CD4-positive, alpha-beta T cell treated with Interleukin-6 at 100 ng/mL for 8 hours (primary cell): ENCODE data around the gene ANKRD29.
"Not testable (repeated sequence)": the region's sequence is repeated elsewhere in the genome, so short reads cannot be mapped to it uniquely, and the experiment has no call there.

Source experiments
- DNase-seq: peaks from one replicate; pipeline ENCODE4 v3.0.0-alpha.2; 2020; ENCODE audit warnings: mixed read lengths, low spot score

Gene ANKRD29

GRCh38 chr18:23645568-23646175, 17.0 kb downstream of the ANKRD29 start:
- DNase-seq, result no peak

GRCh38 chr18:23643815-23644490, 18.8 kb downstream of the ANKRD29 start:
- DNase-seq, result no peak

- no peak for DNase-seq
Observed at GRCh38 chr18:23641937-23642666, 20.6 kb downstream of the ANKRD29 start.

- DNase-seq, result no peak
Observed at GRCh38 chr18:23641143-23641720, 21.5 kb downstream of the ANKRD29 start.

GRCh38 chr18:23640052-23640451, 22.7 kb downstream of the ANKRD29 start:
- no peak for DNase-seq

GRCh38 chr18:23636433-23636832, 26.3 kb downstream of the ANKRD29 start:
- not testable (repeated sequence) for DNase-seq

GRCh38 chr18:23636071-23636399, 26.7 kb downstream of the ANKRD29 start:
- no peak for DNase-seq

- no peak for DNase-seq
Observed at GRCh38 chr18:23635283-23636070, 27.2 kb downstream of the ANKRD29 start.

- DNase-seq, result no peak
Observed at GRCh38 chr18:23634692-23635091, 28.0 kb downstream of the ANKRD29 start.

- DNase-seq, result no peak
Observed at GRCh38 chr18:23632615-23633014, 30.1 kb downstream of the ANKRD29 start.

- DNase-seq, result no peak
Observed at GRCh38 chr18:23631746-23632145, 31.0 kb downstream of the ANKRD29 start.

GRCh38 chr18:23631312-23631711, 31.4 kb downstream of the ANKRD29 start:
- DNase-seq, result no peak

GRCh38 chr18:23629444-23629946, 33.2 kb downstream of the ANKRD29 start:
- no peak for DNase-seq

GRCh38 chr18:23627970-23628369, 34.7 kb downstream of the ANKRD29 start:
- no peak for DNase-seq

GRCh38 chr18:23627321-23627720, 35.4 kb downstream of the ANKRD29 start:
- DNase-seq, result no peak

GRCh38 chr18:23626451-23627279, 36.0 kb downstream of the ANKRD29 start:
- DNase-seq, result no peak

- no peak for DNase-seq
Observed at GRCh38 chr18:23623040-23623439, 39.7 kb downstream of the ANKRD29 start.

- DNase-seq, result no peak
Observed at GRCh38 chr18:23619388-23619881, 43.3 kb downstream of the ANKRD29 start.

- DNase-seq, result no peak
Observed at GRCh38 chr18:23618862-23619387, 43.8 kb downstream of the ANKRD29 start.

- no peak for DNase-seq
Observed at GRCh38 chr18:23617412-23618014, 45.2 kb downstream of the ANKRD29 start.
